ENCODE results near the gene TMEM203.
"Not testable (repeated sequence)": the region's sequence is repeated elsewhere in the genome, so short reads cannot be mapped to it uniquely, and the experiment has no call there.

TMEM203 gene

GRCh38 chr9:137241490-137242268 is 36.2 kb upstream of the TMEM203 start:
- peak; percentile 73 for DNase-seq

- DNase-seq: peak; percentile 98
These were observed 35.5 kb upstream of the TMEM203 start, which contains the start of gene TUBB4B for GRCh38 chr9:137240841-137241489. TUBB4B (plus strand) TSS chr9:137241287; CDS start chr9:137241361, 74 bp downstream.

- peak; percentile 76 for DNase-seq
These were observed 34.9 kb upstream of the TMEM203 start for GRCh38 chr9:137240318-137240840.

GRCh38 chr9:137239541-137240200 is 34.2 kb upstream of the TMEM203 start:
- DNase-seq: not testable (repeated sequence)

- no peak for DNase-seq
These were observed 32.6 kb upstream of the TMEM203 start for GRCh38 chr9:137237759-137238726.

GRCh38 chr9:137236936-137237421 is 31.5 kb upstream of the TMEM203 start:
- no peak for DNase-seq

- DNase-seq: peak; percentile 95
These were observed 30.9 kb upstream of the TMEM203 start for GRCh38 chr9:137236238-137236935.

- no peak for DNase-seq
These were observed 30.2 kb upstream of the TMEM203 start for GRCh38 chr9:137235424-137236237.

GRCh38 chr9:137234758-137235423 is 29.4 kb upstream of the TMEM203 start:
- DNase-seq: no peak

- DNase-seq: no peak
These were observed 28.7 kb upstream of the TMEM203 start for GRCh38 chr9:137234055-137234697.

GRCh38 chr9:137233143-137233980 is 27.9 kb upstream of the TMEM203 start:
- no peak for DNase-seq

GRCh38 chr9:137232510-137232909 is 27.1 kb upstream of the TMEM203 start:
- no peak for DNase-seq

- no peak for DNase-seq
These were observed 26.7 kb upstream of the TMEM203 start for GRCh38 chr9:137232101-137232500.

GRCh38 chr9:137231372-137232039 is 26.1 kb upstream of the TMEM203 start:
- DNase-seq: no peak

GRCh38 chr9:137230705-137231371 is 25.4 kb upstream of the TMEM203 start, which contains the start of gene SLC34A3:
SLC34A3 (plus strand) TSS chr9:137230901; CDS start chr9:137231703, 802 bp downstream.
- DNase-seq: no peak

GRCh38 chr9:137229903-137230704 is 24.7 kb upstream of the TMEM203 start:
- DNase-seq: no peak

Data from activated CD4-positive, alpha-beta T cell treated with anti-CD3 and anti-CD28 coated beads for 48 hours (primary cell).